ENCODE data around the gene PHF21A.
A peak's percentile ranks its signal among the peaks of the same experiment; 100 is the strongest.

The PHF21A gene

GRCh38 chr11:46121301-46121723, at the start of gene PHF21A:
PHF21A (minus strand) TSS chr11:46121454; CDS start chr11:46084219, 37,235 bp downstream.
- no peak for FAIRE-seq

- FAIRE-seq = no peak
Measured at GRCh38 chr11:46170797-46171196, 49.5 kb upstream of the PHF21A start.

- no peak for FAIRE-seq
Measured at GRCh38 chr11:46162700-46163099, 41.4 kb upstream of the PHF21A start.

DNA sequence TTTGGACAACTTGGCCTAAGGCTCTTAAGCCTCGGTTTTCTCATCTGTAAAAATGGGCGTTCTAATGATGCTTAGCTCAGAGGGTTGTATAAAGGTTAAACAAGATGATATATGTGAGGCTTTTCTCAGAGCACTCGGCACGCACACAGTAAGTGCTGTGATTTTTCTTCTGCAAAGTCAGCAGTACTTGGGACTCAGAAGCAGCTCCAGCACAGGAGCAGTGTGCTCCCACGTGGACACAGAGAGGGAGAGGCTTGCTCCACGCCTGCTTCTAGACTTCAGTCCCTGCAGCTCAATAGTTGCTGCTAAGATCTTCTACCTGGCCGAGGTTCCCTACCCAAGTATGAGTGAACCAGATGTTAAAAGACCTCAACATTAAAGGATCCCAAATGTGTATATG, 39.9 kb upstream of the PHF21A start:
- FAIRE-seq = no peak

GRCh38 chr11:46160100-46160499, 38.8 kb upstream of the PHF21A start:
- no peak for FAIRE-seq

DNA sequence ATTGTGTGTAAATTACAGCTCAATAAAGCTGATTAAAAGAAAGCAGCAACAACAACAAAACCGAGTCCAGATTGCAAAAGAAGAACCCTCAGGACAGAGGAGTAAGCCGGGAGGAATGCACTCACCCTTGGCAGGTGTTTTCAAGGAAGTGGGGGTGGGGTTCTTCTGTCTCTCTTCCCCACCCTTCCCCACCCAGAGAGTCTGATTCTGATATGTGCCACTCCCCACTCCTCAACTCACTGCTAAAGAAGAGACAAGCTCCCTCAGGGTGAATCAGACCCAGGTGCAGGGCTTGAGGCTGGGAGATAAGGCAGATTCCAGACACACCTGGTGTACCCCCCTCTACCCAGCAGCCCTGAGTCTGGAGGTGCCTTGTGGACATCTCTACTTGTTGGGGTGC, 38.4 kb upstream of the PHF21A start:
- FAIRE-seq = no peak

GRCh38 chr11:46149826-46150225, 28.6 kb upstream of the PHF21A start:
- FAIRE-seq = no peak

DNA sequence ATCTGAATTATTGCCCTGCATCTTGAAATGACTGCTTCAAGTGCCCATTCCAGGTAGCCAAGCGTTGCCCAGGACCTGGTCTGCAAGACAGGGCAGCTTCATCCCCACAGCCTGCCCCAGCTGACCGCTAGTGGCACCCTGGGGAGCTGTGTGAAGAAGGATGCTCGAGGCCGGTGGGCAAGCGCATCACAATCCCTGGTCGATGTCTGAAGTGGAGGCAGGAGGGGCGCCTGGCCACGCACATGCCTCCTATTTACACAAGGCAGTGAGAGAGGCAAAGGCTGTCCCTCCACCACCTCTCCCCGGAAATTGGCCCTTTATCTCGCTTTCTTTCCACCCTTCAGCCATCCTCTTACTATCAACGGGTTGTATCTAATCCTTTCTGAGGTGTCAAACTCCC, 28.1 kb upstream of the PHF21A start:
- FAIRE-seq = no peak

GRCh38 chr11:46144741-46145140, 23.5 kb upstream of the PHF21A start:
- FAIRE-seq = no peak

DNA sequence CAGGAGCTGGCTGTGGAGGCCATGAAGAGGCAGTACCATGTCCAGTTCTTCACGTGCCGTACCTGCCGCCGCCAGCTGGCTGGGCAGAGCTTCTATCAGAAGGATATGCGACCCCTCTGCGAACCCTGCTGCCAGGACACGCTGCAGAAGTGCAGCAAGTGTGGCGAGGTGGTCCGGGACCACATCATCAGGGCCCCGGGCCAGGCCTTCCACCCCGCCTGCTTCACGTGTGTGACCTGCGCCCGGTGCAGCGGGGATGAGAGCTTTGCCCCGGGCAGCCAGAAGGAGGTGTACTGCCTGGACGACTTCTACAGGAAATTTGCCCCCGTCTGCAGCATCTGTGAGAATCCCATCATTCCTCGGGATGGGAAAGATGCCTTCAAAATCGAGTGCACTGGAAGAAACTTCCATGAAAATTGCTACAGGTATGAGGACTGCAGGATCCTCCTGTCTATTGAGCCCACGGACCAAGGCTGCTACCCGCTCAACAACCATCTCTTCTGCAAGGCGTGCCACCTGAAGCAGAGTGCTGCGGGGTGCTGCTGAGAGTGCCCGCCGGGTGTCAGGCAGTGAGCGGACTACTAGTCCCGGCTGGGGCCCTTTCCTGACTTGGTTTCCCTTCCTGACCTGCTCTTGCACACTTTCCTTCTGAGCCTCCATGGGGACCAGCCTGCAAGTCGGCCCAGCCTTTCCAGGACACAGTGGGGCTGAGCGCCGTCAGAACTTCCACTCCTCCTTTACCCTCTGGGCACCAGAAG, 22.0 kb upstream of the PHF21A start:
- FAIRE-seq = no peak

DNA sequence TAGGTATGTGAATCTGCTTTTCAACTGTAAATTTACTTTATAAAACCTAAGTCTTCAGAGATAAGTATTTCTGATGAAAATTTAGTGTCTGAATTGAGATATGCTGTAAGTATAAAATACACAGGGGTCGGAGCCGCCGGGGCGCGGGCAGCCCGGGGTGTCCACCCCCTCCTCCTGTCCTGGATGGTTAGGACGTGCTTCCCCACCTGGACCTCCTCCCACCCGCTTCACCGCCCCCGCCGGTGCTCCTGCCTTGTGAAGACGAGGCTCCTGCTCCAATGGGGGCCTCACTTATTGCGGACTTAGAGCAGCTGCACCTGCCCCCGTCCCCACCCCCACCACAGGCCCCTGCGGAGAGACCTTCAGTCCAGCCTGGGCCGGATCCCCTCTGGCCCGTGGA, 21.3 kb upstream of the PHF21A start:
- no peak for FAIRE-seq

GRCh38 chr11:46141597-46141996, 20.3 kb upstream of the PHF21A start:
- FAIRE-seq = no peak

- no peak for FAIRE-seq
Measured at GRCh38 chr11:46134540-46134939, 13.3 kb upstream of the PHF21A start.

- no peak for FAIRE-seq
Measured at GRCh38 chr11:46134061-46134460, 12.8 kb upstream of the PHF21A start.

DNA sequence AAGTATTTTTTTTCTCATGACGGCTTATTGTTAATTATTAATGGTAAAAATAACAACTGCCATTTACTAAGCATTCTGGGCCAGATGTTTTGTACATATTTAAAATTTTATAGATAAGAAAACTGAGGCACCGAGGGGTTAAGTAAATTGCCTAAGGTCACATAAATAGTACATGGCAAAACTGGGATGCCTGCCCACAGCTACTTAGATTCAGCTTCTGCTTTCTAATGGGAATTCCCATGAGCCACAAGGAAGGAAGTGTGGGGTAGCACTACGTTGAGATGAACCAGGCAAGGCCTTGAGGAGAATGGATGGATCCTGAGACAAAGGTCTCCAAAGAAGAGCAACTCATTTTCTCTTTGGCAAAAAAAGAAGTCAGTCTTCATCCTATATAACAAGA, 11.9 kb upstream of the PHF21A start:
- no peak for FAIRE-seq

DNA sequence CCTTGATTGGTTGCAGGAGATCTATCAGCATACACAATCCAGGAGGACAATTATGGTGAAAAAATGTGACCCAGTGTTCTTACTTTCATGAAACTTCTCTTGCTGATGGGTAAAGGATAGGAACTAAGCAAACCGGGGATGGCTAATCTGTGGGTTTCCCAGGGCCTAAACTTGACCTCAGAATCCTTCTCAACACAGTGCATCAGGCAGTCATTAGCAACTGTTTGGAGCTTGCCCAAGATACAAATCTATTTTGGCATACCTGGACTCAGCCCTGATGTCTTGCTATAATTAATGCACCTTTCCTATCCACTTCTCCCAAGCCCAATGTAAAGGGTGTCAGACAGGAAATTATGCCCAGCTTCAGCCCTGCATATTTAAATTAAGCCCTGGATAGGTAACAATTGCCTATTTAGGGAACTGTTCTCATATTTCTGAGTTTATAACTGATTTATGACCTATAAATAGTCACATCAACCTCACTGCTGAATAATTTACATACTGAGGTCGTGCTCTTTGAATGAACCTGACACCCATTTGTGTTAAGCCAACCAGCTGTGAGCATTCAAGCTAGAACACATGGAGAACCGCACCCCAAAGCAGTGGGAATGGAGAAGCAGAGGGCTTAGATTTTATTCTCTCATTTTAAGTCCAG, 9.2 kb upstream of the PHF21A start:
- no peak for FAIRE-seq

- no peak for FAIRE-seq
Measured at GRCh38 chr11:46129133-46129532, 7.9 kb upstream of the PHF21A start.

- peak; percentile 13 for FAIRE-seq
Measured at GRCh38 chr11:46127150-46127638, 5.9 kb upstream of the PHF21A start.

- FAIRE-seq = no peak
Measured at GRCh38 chr11:46125284-46125683, 4.0 kb upstream of the PHF21A start.

- FAIRE-seq = no peak
Measured at GRCh38 chr11:46122945-46123715, 1.9 kb upstream of the PHF21A start.

GRCh38 chr11:46121724-46122477, 647 bp upstream of the PHF21A start:
- no peak for FAIRE-seq

GRCh38 chr11:46120346-46121300, 631 bp downstream of the PHF21A start:
- FAIRE-seq = no peak

All from TTC549 (cell line).